RWPE2 (cell line): Measurements from ENCODE around the gene MYADML2.

ENCODE experiments used
- ATAC-seq: fragments of 200-7000 bp; cut with Tn5 transposase; 3 replicates; pipeline ENCODE4 v1.9.1; 2021; ENCODE audit warnings: low read depth
- DNase-seq: peaks from one replicate; pipeline ENCODE4 v3.0.0-alpha.2; 2020; ENCODE audit warnings: low spot score
- H3K27ac ChIP-seq: fragments of 450-650 bp; 2 replicates; pipeline ENCODE4 v1.5.1; 2017; ENCODE audit warnings: mild to moderate bottlenecking; ENCODE audit not compliant: poor library complexity, severe bottlenecking
- H3K27me3 ChIP-seq: fragments of 250-450 bp; sonication (Bioruptor Pico); 2 replicates; pipeline ENCODE4 v1.5.1; 2021; ENCODE audit warnings: mild to moderate bottlenecking, moderate library complexity; ENCODE audit not compliant: insufficient read depth, poor library complexity, severe bottlenecking
- H3K36me3 ChIP-seq: fragments of 250-450 bp; sonication (Bioruptor Pico); 2 replicates; pipeline ENCODE4 v1.5.1; 2020; ENCODE audit warnings: low read depth, mild to moderate bottlenecking, moderate library complexity
- H3K4me1 ChIP-seq: fragments of 250-450 bp; sonication (Bioruptor Pico); 2 replicates; pipeline ENCODE4 v1.5.1; 2021; ENCODE audit warnings: mild to moderate bottlenecking, moderate library complexity; ENCODE audit not compliant: insufficient read depth, poor library complexity, severe bottlenecking
- H3K4me3 ChIP-seq: fragments of 250-450 bp; sonication (Bioruptor Pico); 2 replicates; pipeline ENCODE4 v1.5.1; 2021; ENCODE audit warnings: mild to moderate bottlenecking, moderate library complexity; ENCODE audit not compliant: severe bottlenecking
- H3K9me3 ChIP-seq: fragments of 250-450 bp; sonication (Bioruptor Pico); 2 replicates; pipeline ENCODE4 v1.5.1; 2021; ENCODE audit warnings: mild to moderate bottlenecking, moderate library complexity; ENCODE audit not compliant: severe bottlenecking
- CTCF ChIP-seq: fragments of 450-650 bp; IDR thresholded peaks from one replicate; pipeline ENCODE4 v1.5.1; 2017; ENCODE audit warnings: mild to moderate bottlenecking, moderate library complexity; ENCODE audit not compliant: poor library complexity, severe bottlenecking

The MYADML2 gene

GRCh38 chr17:81930142-81931125, 16.6 kb downstream of the MYADML2 start:
- H3K9me3 ChIP-seq = no peaks in the 10 kb centered on the region
- ATAC-seq = no peak
- DNase-seq = no peak
- no peak overlapping the region for H3K4me3 ChIP-seq
- no peaks in the 10 kb centered on the region for H3K27me3 ChIP-seq
- peaks cover 5% of the 10 kb centered on the region for H3K4me1 ChIP-seq
- H3K27ac ChIP-seq = no peak overlapping the region
- TF ChIP-seq CTCF = no peak
- peaks cover 20% of the 10 kb centered on the region for H3K36me3 ChIP-seq

- peaks cover 12% of the 10 kb centered on the region for H3K36me3 ChIP-seq
- H3K27ac ChIP-seq = no peak overlapping the region
- no peak for TF ChIP-seq CTCF
- H3K27me3 ChIP-seq = no peaks in the 10 kb centered on the region
- no peak overlapping the region for H3K4me3 ChIP-seq
- DNase-seq (no peak), ATAC-seq (no peak)
- H3K4me1 ChIP-seq = peaks cover 5% of the 10 kb centered on the region
- no peaks in the 10 kb centered on the region for H3K9me3 ChIP-seq
Observed at GRCh38 chr17:81929253-81930141, 17.5 kb downstream of the MYADML2 start.

- Histone ChIP-seq H3K27me3 (no peaks in the 10 kb centered on the region), H3K27ac (peak overlapping the region; percentile 90), H3K4me1 (peaks cover 11% of the 10 kb centered on the region), H3K36me3 (peaks cover 5% of the 10 kb centered on the region), H3K4me3 (peak overlapping the region; percentile 62), H3K9me3 (no peaks in the 10 kb centered on the region)
- no peak for DNase-seq
- TF ChIP-seq CTCF = no peak
- ATAC-seq = peak; percentile 11; the same call in 2 of the 3 replicates
Observed at GRCh38 chr17:81928544-81929252, 18.3 kb downstream of the MYADML2 start.

GRCh38 chr17:81927653-81928543, 19.1 kb downstream of the MYADML2 start, which contains the start of gene MAFG:
MAFG (minus strand) TSS chr17:81927735; CDS start chr17:81923185, 4,550 bp downstream.
- Histone ChIP-seq H3K27me3 (no peaks in the 10 kb centered on the region), H3K36me3 (peaks cover under 1% of the 10 kb centered on the region; the same call in 1 of the 2 replicates), H3K9me3 (no peaks in the 10 kb centered on the region), H3K27ac (peak within 1 kb of the TSS; percentile 90), H3K4me3 (peak within 1 kb of the TSS; percentile 62), H3K4me1 (peaks cover 14% of the 10 kb centered on the region)
- TF ChIP-seq CTCF = peak; percentile 50
- ATAC-seq (peak; percentile 19), DNase-seq (no peak)
